NOMO-1 (cell line): Measurements from ENCODE around the gene APPBP2.
"Not testable (repeated sequence)": the region's sequence is repeated elsewhere in the genome, so short reads cannot be mapped to it uniquely, and the experiment has no call there.

Experiments used
- DNase-seq, 2 experiments: peaks; one replicate each; lab custom pipeline; 2025; ENCODE audit not compliant: unreplicated experiment in 2 of 2; lab: John Stamatoyannopoulos, UW

The APPBP2 gene, protein sequence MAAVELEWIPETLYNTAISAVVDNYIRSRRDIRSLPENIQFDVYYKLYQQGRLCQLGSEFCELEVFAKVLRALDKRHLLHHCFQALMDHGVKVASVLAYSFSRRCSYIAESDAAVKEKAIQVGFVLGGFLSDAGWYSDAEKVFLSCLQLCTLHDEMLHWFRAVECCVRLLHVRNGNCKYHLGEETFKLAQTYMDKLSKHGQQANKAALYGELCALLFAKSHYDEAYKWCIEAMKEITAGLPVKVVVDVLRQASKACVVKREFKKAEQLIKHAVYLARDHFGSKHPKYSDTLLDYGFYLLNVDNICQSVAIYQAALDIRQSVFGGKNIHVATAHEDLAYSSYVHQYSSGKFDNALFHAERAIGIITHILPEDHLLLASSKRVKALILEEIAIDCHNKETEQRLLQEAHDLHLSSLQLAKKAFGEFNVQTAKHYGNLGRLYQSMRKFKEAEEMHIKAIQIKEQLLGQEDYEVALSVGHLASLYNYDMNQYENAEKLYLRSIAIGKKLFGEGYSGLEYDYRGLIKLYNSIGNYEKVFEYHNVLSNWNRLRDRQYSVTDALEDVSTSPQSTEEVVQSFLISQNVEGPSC

DNA sequence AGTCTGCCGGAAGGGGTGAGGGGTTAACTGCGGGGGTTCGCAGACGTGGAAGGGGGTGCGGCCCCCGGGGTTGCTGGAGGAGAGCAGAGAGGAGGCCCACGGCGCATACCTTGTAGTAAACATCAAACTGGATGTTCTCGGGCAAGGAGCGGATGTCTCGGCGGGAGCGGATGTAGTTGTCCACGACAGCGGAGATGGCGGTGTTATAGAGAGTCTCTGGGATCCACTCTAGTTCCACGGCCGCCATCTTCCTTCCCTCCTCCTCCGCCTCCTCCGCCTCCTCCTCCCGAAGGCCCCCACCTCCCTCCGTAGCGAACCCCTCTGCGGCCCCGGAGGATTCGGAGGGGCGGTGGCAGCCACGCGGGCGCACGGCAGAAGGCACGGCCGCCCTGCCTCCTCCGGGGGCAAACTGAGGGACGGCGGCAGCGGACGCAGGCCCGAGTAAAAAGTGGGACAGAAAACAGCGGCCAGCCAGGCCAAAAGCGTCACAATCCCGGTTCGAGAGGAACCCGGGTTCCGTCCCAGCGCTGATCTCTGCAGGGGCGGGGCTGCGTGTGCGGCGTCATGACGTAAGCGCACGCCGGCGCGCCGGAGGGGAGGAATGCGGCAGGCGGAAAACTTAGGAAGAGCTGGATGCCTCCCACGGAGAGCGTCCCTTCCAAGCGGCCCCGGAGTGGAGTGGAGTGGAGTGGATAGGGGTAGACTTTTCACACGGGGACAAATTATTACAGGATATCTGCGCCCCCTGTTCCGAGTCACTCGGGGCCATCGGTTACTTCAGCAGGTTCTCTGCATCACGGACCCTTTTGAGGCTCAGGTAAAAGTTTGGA, at the start of gene APPBP2:
TSS of gene APPBP2 (minus strand) at position 558 of the 830 bp plus-strand sequence. CDS start at position 247, 311 bp downstream.
- DNase-seq = peak; percentile 53 to 63

GRCh38 chr17:60573236-60574051, 47.4 kb upstream of the APPBP2 start:
- no peak for DNase-seq

- DNase-seq = no peak
These were observed 39.2 kb upstream of the APPBP2 start for GRCh38 chr17:60565233-60565632.

GRCh38 chr17:60563743-60564142, 37.7 kb upstream of the APPBP2 start:
- DNase-seq = no peak

- no peak for DNase-seq
These were observed 36.4 kb upstream of the APPBP2 start for GRCh38 chr17:60562421-60562820.

DNA sequence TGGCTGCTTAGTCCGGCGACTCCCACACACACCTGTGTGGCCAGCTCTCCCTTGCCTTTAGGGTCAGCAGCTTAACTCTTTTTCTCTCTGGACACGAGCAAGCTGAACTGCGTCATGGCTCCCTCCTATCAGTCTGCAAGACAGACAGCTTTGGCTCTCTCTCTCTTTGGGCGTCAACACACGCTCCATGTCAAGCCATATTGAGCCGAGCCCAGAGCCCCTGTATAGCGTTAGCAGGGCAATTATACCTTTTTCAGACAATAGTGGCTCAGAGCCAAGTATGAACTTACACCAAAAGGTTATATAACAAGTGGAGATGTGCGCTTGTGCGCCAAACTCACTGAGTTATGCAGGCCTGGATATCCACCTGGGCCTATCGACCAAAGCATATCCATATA, 34.8 kb upstream of the APPBP2 start:
- DNase-seq = no peak

- no peak for DNase-seq
These were observed 34.2 kb upstream of the APPBP2 start for GRCh38 chr17:60559995-60560859.

- no peak for DNase-seq
These were observed 33.6 kb upstream of the APPBP2 start for GRCh38 chr17:60559659-60559994.

DNA sequence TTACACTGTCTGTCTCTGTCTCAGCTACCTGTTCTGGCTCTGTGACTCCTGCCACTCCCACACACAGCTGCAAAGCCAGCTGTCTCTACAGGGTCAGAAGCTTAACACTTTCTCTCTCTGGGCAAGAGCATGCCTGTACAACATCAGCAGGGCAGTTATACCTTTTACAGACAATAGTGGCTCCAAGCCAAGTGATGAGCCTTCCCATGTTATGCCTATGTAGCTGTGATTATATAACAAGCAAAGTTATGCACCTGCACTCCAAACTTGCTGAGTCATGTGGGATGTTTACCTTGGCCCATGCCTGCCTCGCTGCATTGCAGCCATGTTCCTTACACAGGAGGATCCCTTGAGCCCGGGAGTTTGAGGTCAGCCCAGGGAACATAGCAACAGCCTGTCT, 31.8 kb upstream of the APPBP2 start:
- no peak for DNase-seq

DNA sequence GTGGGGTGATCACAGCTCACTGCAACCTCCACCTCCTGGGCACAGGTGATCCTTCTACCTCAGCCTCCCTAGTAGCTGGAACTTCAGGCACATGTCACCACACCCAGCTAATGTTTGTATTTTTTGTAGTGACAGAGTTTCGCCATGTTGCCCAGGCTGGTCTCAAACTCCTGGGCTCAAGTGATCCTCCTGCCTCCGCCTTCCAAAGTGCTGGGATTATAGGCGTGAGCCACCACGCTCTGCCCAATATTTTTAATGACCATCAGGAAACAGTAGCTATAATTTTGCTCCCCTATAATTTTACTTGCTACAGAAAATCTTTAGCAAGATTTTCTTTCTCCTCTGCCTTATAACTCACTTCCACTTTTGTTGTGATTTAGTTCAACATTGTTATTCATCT, 29.7 kb upstream of the APPBP2 start:
- no peak for DNase-seq

GRCh38 chr17:60554377-60554788, 28.3 kb upstream of the APPBP2 start:
- DNase-seq = no peak

DNA sequence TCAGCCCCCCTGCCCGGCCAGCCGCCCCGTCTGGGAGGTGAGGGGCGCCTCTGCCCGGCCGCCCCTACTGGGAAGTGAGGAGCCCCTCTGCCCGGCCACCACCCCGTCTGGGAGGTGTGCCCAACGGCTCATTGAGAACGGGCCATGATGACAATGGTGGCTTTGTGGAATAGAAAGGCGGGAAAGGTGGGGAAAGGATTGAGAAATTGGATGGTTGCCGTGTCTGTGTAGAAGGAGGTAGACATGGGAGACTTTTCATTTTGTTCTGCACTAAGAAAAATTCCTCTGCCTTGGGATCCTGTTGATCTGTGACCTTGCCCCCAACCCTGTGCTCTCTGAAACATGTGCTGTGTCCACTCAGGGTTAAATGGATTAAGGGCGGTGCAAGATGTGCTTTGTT, 26.2 kb upstream of the APPBP2 start:
- not testable (repeated sequence) for DNase-seq

DNA sequence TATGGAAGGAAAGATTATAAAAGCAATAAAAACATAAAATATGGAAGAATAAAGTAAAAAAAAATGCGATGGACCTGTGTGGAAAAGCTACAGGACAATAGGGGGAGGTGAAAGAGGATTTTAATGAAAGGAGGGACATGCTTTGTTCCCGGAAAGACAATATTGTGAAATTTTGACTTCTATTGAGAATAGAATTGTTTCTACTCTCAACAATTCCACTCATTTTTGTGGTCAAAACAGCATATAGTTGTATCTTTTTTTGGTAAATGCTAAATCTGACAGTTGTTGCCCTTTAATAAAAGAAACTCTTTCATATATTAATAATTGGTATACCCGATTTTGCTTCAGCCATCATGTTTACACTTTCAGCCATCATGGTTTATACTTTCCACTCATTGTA, 22.9 kb upstream of the APPBP2 start:
- no peak for DNase-seq

DNA sequence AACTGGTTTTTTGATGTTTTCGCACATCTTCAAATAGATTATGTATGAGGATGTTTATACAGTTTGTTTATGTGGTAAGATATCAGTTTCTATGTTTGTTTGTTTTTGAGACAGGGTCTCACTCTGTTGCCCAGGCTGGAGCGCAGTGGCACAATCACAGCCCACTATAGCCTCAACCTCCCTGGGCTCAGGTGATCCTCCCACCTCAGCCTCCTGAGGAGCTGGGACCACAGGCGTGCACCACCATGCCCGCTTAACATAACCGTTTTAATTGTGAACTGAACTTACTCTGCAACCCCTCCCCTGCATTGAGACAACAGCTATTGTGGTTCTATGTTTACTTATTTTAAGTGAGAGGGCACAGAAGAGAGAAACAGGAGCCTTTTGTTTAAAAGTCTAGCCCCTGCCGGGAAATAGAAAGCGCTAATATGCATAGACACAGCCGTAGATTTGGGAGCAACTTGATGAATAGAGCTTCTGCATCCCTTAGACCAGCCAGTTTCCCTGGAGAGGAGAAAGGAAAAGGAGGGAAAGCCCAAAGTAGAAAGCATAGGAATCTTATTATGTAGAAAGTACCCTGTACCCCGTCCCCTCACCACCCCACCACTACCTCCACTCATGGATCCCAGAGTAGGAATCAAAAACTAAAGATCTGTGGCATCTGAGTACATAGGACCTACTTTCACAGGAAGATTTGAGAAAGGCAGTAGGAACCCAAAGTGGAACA, 19.6 kb upstream of the APPBP2 start:
- no peak for DNase-seq

DNA sequence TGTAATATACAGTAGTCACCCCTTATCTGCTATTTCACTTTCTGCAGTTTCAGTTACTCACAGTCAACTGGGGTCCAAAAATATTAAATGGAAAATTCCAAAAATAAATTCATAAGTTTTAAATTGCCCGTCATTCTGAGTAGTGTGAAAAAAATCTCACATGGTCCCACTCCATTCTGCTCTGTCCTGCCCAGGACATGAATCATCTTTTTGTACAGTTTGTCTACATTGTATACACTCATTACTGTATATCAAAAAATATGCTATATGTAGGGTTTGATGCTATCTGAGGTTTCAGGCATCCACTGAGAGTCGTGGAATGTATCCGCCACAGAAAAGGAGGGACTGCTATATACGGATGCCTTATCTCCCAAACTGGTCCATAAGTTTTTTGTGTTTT, 16.0 kb upstream of the APPBP2 start:
- no peak for DNase-seq

GRCh38 chr17:60540460-60540859, 14.4 kb upstream of the APPBP2 start:
- DNase-seq = no peak

- DNase-seq = no peak
These were observed 13.8 kb upstream of the APPBP2 start for GRCh38 chr17:60539807-60540206.

DNA sequence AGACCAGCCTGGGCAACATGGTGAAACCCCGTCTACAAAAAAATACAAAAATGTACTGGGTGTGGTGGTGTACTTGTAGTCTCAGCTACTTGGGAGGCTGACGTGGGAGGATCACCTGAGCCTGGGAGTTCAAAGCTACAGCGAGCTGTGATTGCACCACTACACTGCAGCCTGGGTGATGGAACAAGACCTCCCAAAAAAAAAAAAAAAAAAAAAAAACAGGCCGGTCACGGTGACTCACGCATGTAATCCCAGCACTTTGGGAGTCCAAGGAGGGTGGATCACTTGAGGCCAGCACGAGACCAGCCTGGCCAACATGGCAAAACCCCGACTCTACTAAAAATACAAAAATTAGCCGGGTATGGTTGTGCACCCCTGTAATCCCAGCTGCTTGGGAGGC, 12.7 kb upstream of the APPBP2 start:
- DNase-seq = no peak
